Measurements from ENCODE around the gene KCNK17.

Gene KCNK17

GRCh38 chr6:39249278-39249677 lies 64.9 kb downstream of the KCNK17 start:
- no peak for DNase-seq (ENCODE audit: low read depth)
- no peak for TF ChIP-seq CTCF (conservative IDR thresholded peaks at IDR 0.05; ENCODE audit: low read length)
- no peak overlapping the region for H3K4me3 ChIP-seq (ENCODE audit: low read length)

Measured in AG10803 (cell line).